Esophagus (tissue), 2 donors: ENCODE results near the gene KRTAP10-8. TPM values are rescaled to one million over a fixed set of nuclear protein-coding genes. Genes with fewer than 3 reads are reported as not detected.
"Not testable (repeated sequence)": the region's sequence is repeated elsewhere in the genome, so short reads cannot be mapped to it uniquely, and the experiment has no call there.

Source experiments
- H3K27ac ChIP-seq, 2 donors: one replicate each; pipeline ENCODE4 v1.5.1; 2013; ENCODE audit warnings: low read depth in 2 of 2, mild to moderate bottlenecking in 2 of 2, inconsistent platforms in 1 of 2, low read length in 1 of 2, moderate library complexity in 1 of 2
- H3K27me3 ChIP-seq, 2 donors: one replicate each; pipeline ENCODE4 v1.6.1; 2013; ENCODE audit warnings: low read length in 2 of 2, control low read depth in 1 of 2, mild to moderate bottlenecking in 1 of 2; ENCODE audit not compliant: insufficient read depth in 2 of 2, control insufficient read depth in 1 of 2
- H3K36me3 ChIP-seq, 2 donors: one replicate each; pipeline ENCODE4 v1.6.1; 2013; ENCODE audit warnings: low read length in 1 of 2; ENCODE audit not compliant: control insufficient read depth in 2 of 2, insufficient read depth in 2 of 2
- H3K4me1 ChIP-seq, 2 donors: one replicate each; pipeline ENCODE4 v1.6.1; 2013; ENCODE audit warnings: low read length in 1 of 2; ENCODE audit not compliant: control insufficient read depth in 2 of 2, insufficient read depth in 2 of 2
- H3K4me3 ChIP-seq, 2 donors: one replicate each; pipeline ENCODE4 v1.5.1; 2013; ENCODE audit warnings: low read length in 2 of 2, mild to moderate bottlenecking in 2 of 2, low read depth in 1 of 2, moderate library complexity in 1 of 2
- H3K9me3 ChIP-seq, 2 donors: one replicate each; pipeline ENCODE4 v1.6.1; 2013; ENCODE audit warnings: mild to moderate bottlenecking in 2 of 2, low read depth in 1 of 2, low read length in 1 of 2, moderate library complexity in 1 of 2; ENCODE audit not compliant: control insufficient read depth in 2 of 2, insufficient read depth in 1 of 2
- WGBS, 2 donors: extraction: QIAGEN DNeasy Blood & Tissue Kit; methylation state at CpG; one replicate each; pipeline ENCODE4 v1.1.7; 2013; 5-methylcytosine and 5-hydroxymethylcytosine counted together
- polyA plus RNA-seq, 2 donors: library from polyadenylated mRNA; stranded (reverse); fragments of 200-250 nt; gene quantifications; one replicate each; pipeline ENCODE4 v1.2.3, GENCODE V29; 2013
- donor health status: healthy with polysubstance abuse.
- donor health status: Bipolar disorder and iron deficiency.

Gene KRTAP10-8
- polyA plus RNA-seq, 2 donors: not detected

DNA sequence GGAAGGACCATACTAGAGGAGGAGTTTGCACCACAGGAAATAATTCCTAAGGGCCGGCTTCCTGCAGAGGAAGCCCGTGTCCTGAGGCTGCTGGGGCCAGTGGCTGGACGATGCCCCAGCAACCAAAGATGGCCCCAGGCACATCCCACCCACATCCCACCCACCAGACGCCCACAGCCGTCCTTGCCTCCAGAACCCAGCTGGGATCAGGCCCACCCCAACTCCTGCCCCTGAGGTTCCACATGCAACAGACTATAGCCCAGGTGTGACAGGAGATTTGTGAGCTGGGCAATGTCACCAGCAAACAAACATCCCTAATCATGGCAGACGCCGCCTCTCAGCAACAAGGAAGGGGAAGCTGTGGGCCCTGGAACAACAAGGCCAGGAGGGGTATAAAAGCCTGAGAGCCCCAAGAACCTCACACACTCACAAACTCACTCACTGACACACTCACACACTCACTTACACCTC is 14.8 kb downstream of the KRTAP10-8 start, which contains the start of gene KRTAP10-9:
KRTAP10-9 (plus strand) TSS at position 421 of the 471 bp plus-strand sequence. CDS start 79 bp downstream, outside the sequence.
- 53 to 67% methylated on average over 7 of the region's 7 CpGs for WGBS, 2 donors
- peaks cover 0 to 2% of the 10 kb centered on the region in 2 donors for H3K4me1 ChIP-seq
- H3K27ac ChIP-seq: no peak within 1 kb of the TSS
- H3K9me3 ChIP-seq: peaks cover 0 to 3% of the 10 kb centered on the region in 2 donors
- no peak within 1 kb of the TSS for H3K4me3 ChIP-seq
- H3K27me3 ChIP-seq: no peaks in the 10 kb centered on the region
- H3K36me3 ChIP-seq: no peaks in the 10 kb centered on the region

DNA sequence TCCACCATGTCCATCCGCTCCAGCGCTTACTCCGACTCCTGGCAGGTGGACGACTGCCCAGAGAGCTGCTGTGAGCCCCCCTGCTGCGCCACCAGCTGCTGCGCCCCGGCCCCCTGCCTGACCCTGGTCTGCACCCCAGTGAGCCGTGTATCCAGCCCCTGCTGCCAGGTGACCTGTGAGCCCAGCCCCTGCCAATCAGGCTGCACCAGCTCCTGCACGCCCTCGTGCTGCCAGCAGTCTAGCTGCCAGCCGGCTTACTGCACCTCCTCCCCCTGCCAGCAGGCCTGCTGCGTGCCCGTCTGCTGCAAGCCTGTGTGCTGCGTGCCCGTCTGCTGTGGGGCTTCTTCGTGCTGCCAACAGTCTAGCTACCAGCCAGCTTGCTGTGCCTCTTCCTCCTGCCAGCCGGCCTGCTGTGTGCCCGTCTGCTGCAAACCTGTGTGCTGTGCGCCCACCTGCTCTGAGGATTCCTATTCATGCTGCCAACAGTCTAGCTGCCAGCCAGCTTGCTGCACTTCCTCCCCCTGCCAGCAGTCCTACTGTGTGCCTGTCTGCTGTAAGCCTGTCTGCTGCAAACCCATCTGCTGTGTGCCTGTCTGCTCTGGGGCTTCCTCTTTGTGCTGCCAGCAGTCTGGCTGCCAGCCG is 15.4 kb downstream of the KRTAP10-8 start:
- not testable (repeated sequence) for H3K4me3 ChIP-seq, H3K36me3 ChIP-seq, H3K9me3 ChIP-seq, H3K27ac ChIP-seq, H3K27me3 ChIP-seq, H3K4me1 ChIP-seq
- 68 to 86% methylated on average over 13 to 20 of the region's 20 CpGs for WGBS, 2 donors

DNA sequence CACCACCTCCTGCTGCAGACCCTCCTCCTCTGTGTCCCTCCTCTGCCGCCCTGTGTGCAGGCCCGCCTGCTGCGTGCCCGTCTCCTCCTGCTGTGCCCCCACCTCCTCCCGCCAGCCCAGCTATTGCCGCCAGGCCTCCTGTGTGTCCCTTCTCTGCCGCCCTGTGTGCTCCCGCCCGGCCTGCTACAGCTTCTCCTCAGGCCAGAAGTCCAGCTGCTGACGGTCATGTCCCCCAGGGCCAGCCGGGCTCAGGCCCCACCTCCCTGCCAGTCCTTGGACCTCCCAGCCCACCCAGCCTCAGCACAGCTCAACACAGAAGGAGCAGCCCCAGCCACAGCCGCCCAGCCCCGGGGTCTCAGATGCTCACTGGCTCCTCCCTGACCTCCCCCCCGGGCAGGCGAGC is 16.0 kb downstream of the KRTAP10-8 start:
- not testable (repeated sequence) for H3K36me3 ChIP-seq, H3K27ac ChIP-seq, H3K9me3 ChIP-seq, H3K4me1 ChIP-seq, H3K4me3 ChIP-seq, H3K27me3 ChIP-seq
- 38 to 62% methylated on average over 14 to 15 of the region's 15 CpGs for WGBS, 2 donors

DNA sequence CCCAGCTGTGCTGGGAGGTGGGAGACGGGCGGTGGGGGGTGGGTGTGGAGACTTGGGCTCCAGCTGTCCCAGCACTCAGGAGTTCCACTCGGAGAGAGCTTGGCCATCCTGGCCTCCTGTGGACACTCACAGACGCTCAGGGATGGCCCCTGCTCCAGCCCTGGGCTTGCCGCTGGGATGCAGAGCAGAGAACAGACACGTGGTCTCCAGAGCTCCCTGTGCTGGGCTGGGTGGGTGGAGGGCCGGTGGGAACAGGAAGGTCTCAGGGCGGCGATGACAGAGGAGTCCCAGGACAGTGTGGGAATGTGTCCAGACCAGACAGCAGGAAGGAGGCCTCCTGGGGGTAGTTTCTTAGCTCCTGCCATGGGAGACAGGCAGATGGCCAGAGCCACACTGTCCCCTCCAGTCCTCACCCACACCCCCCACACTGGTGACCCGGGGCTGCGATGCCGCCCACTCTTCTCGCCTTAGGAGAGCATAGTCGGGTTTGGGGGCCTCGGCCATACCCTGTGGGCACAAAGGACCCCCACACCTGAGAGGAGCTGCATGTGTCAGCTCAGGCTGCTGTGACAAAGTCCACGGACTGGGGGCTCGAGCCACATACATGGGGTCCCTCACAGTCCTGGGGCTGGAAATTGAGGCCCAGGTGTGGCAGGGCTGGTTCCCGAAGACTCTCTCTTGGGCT is 17.0 kb downstream of the KRTAP10-8 start:
- Histone ChIP-seq H3K36me3 (no peaks in the 10 kb centered on the region), H3K9me3 (peaks cover 0 to 3% of the 10 kb centered on the region in 2 donors), H3K4me3 (no peak overlapping the region), H3K4me1 (peaks cover 0 to 2% of the 10 kb centered on the region in 2 donors), H3K27ac (no peak overlapping the region), H3K27me3 (no peaks in the 10 kb centered on the region)
- 76 to 82% methylated on average over 18 of the region's 18 CpGs for WGBS, 2 donors

DNA sequence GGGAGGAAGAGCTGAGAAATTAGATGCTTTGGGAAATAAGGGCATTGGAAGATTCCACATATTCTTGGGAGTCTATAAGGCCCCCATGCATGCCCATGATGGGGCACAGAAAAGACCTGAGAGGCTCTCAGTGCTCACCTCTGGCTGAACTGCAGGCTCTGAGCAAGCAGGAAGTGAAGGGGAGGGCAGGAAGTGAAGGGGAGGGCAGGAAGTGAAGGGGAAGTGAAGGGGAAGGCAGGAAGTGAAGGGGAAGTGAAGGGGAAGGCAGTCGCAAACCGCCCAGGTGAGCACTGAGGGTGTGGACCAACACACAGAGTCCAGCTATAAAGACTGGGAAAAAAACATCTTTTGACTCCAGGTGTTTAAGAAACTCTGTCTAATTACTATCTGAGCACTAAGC is 18.6 kb downstream of the KRTAP10-8 start:
- H3K4me1 ChIP-seq: peaks cover 0 to 2% of the 10 kb centered on the region in 2 donors
- H3K27ac ChIP-seq: no peak overlapping the region
- H3K36me3 ChIP-seq: no peaks in the 10 kb centered on the region
- H3K27me3 ChIP-seq: no peaks in the 10 kb centered on the region
- H3K9me3 ChIP-seq: peaks cover 0 to 3% of the 10 kb centered on the region in 2 donors
- 74 to 84% methylated on average over 2 of the region's 2 CpGs for WGBS, 2 donors
- no peak overlapping the region for H3K4me3 ChIP-seq

DNA sequence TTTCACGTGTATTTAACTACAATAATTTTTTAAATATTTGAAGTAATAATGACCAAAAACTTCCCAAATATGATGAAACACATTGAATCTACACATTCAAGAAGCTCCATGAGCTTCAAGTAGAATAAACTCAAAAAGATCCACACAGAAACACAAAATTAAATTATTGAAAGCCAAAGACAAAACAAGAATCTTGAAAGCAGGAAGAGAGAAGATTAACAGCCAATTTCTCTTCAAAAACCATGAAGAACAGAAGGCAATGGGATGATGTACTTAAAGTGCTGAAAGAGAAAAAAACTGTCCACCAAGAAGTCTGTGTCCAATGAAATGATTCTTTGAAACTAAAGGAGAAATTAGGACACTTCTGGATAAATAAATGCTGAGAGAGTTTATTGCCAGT is 20.2 kb downstream of the KRTAP10-8 start:
- 88 to 89% methylated on average over 1 of the region's 1 CpG for WGBS, 2 donors

DNA sequence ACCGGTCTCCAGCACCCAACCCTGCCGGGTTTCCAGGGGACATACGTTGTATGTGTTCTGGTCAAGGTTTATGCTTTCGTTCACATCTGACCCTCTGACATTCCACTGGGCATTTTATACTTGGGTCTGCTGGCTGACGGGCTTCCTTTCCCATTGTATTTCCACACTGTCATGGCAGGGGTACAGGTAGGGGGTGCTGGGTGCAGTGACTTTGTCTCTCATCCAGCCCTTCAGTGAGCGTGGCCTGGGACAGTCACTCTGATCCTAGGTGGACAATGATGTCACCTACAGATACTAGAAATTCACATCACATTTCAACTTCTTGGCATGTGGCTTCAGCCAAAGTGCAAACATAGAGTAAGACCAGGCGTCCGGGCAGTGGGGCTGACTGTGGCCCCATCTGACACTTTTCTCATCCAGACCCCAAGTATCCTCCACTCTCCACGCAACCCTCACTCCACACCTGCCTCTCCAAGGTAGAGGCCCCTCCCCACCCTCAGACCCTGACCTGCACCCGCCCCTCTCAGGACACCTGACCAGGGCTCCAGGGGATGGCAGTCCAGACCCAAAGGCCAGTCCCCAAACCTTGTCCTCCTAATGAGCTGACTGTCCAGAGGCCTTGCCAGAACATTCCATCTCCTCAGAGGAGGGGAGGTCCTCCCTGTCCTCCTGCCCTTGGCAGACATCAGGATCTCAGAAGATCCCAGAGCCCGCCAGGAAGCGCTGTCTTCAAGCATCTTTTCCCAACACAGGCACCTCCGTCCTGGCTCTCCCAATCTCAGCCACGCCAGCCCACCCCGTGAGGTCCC is 24.5 kb downstream of the KRTAP10-8 start:
- 76 to 84% methylated on average over 15 of the region's 15 CpGs for WGBS, 2 donors
- Histone ChIP-seq H3K36me3 (no peaks in the 10 kb centered on the region), H3K4me1 (no peaks in the 10 kb centered on the region), H3K27me3 (peaks cover 0 to 5% of the 10 kb centered on the region in 2 donors), H3K4me3 (no peak overlapping the region), H3K9me3 (no peaks in the 10 kb centered on the region), H3K27ac (no peak overlapping the region)

More for the DNA sequence above, 20.2 kb downstream of the KRTAP10-8 start:
- H3K4me1 ChIP-seq: peaks cover 0 to 2% of the 10 kb centered on the region in 2 donors
- H3K27ac ChIP-seq: no peak overlapping the region
- H3K27me3 ChIP-seq: peaks cover 0 to 5% of the 10 kb centered on the region in 2 donors
- H3K4me3 ChIP-seq: no peak overlapping the region
- peaks cover 0 to 3% of the 10 kb centered on the region in 2 donors for H3K9me3 ChIP-seq
- no peaks in the 10 kb centered on the region for H3K36me3 ChIP-seq

DNA sequence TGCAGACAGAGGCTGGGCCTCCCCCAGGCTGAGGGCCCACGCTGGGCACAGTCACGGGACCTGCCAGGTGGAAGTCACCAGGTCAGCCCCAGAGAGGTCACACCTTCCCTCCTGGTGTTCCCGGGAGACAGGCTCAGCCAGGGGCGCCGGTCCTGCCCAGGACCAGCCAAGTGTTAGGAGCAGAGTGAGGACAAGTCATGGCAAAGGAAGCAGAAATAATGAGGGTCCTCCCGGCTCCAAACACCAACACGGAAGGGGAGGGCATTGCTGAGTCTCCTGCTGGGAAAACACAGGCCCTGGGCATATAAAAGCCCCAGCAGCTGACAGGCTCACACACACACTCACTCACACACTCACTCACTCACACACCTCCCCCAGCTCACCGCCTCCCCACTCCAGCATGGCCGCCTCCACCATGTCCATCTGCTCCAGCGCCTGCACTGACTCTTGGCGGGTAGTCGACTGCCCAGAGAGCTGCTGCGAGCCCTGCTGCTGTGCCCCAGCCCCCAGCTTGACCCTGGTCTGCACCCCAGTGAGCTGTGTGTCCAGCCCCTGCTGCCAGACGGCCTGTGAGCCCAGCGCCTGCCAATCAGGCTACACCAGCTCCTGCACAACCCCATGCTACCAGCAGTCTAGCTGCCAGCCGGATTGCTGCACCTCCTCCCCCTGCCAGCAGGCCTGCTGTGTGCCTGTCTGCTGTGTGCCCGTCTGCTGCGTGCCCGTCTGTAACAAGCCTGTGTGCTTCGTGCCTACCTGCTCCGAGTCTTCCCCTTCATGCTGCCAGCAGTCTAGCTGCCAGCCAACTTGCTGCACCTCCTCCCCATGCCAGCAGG is 25.4 kb downstream of the KRTAP10-8 start, which contains the start of gene KRTAP10-10:
KRTAP10-10 (plus strand) TSS at position 339 of the 833 bp plus-strand sequence; CDS start at position 401, 62 bp downstream.
- H3K4me3 ChIP-seq: no peak within 1 kb of the TSS
- WGBS, 2 donors: 49 to 50% methylated on average over 17 to 21 of the region's 21 CpGs
- no peaks in the 10 kb centered on the region for H3K9me3 ChIP-seq
- no peaks in the 10 kb centered on the region for H3K36me3 ChIP-seq
- no peak within 1 kb of the TSS for H3K27ac ChIP-seq
- peaks cover 0 to 5% of the 10 kb centered on the region in 2 donors for H3K27me3 ChIP-seq
- H3K4me1 ChIP-seq: no peaks in the 10 kb centered on the region
